CD4-positive, alpha-beta T cell treated with Interleukin-10 for 1 hour (primary cell): ENCODE results near the gene TNFAIP3.
"Not testable (repeated sequence)": the region's sequence is repeated elsewhere in the genome, so short reads cannot be mapped to it uniquely, and the experiment has no call there.

Experiments used
- DNase-seq: peaks from one replicate; pipeline ENCODE4 v3.0.0-alpha.2; 2020

Gene TNFAIP3

DNA sequence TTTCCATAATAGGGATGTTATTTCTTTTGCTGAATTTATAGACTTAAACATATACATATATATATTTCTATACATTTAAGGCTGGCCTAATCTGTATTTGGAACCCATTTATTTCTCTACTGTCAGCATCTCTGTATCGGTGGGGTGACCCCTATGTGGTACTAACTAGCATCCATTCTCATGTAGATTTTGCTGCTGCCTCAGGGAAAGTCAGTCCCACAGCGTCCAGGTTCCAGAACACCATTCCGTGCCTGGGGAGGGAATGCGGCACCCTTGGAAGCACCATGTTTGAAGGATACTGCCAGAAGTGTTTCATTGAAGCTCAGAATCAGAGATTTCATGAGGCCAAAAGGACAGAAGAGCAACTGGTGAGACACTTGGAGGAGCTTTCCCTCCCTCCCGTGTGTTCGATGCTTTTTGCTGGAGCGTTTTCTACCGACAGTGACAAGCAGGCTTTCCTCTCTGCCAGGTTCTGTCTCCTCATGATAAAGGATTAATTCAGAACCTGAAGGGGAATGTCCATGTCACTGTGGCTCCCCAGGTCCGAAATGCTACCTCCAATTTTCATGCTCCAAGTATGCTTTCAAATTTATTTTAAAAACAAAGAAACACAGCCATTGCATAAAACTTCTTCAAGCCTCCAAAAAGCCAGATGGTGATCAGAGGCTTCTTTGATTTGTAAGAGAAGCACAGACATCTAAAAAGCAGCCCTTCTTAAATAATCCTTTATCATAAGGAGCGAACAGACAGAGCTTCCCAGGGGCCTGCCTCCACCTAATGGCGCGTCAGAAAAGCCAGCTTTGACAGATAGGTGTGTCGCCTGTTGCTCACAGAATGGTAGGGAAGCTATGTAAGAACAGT is 13.1 kb downstream of the TNFAIP3 start:
- DNase-seq: peak; percentile 46

DNA sequence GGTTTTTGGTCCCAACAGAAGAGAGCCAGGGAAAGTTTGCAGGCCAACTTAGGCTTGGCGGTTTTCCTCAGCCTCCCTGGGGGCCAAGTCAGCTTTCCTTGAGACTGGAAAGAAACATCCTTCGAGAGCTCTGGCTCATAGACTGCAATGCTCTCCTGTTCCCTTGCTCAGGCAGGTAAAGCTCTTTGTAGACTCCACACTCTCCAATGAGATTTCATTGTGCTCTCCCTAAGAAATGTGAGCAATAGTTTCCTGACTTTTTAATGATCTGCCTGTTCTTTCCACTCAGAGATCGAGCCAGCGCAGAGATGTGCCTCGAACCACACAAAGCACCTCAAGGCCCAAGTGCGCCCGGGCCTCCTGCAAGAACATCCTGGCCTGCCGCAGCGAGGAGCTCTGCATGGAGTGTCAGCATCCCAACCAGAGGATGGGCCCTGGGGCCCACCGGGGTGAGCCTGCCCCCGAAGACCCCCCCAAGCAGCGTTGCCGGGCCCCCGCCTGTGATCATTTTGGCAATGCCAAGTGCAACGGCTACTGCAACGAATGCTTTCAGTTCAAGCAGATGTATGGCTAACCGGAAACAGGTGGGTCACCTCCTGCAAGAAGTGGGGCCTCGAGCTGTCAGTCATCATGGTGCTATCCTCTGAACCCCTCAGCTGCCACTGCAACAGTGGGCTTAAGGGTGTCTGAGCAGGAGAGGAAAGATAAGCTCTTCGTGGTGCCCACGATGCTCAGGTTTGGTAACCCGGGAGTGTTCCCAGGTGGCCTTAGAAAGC is 13.9 kb downstream of the TNFAIP3 start:
- peak; percentile 59 for DNase-seq

DNA sequence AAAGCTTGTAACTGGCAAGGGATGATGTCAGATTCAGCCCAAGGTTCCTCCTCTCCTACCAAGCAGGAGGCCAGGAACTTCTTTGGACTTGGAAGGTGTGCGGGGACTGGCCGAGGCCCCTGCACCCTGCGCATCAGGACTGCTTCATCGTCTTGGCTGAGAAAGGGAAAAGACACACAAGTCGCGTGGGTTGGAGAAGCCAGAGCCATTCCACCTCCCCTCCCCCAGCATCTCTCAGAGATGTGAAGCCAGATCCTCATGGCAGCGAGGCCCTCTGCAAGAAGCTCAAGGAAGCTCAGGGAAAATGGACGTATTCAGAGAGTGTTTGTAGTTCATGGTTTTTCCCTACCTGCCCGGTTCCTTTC is 14.4 kb downstream of the TNFAIP3 start:
- DNase-seq: peak; percentile 59

DNA sequence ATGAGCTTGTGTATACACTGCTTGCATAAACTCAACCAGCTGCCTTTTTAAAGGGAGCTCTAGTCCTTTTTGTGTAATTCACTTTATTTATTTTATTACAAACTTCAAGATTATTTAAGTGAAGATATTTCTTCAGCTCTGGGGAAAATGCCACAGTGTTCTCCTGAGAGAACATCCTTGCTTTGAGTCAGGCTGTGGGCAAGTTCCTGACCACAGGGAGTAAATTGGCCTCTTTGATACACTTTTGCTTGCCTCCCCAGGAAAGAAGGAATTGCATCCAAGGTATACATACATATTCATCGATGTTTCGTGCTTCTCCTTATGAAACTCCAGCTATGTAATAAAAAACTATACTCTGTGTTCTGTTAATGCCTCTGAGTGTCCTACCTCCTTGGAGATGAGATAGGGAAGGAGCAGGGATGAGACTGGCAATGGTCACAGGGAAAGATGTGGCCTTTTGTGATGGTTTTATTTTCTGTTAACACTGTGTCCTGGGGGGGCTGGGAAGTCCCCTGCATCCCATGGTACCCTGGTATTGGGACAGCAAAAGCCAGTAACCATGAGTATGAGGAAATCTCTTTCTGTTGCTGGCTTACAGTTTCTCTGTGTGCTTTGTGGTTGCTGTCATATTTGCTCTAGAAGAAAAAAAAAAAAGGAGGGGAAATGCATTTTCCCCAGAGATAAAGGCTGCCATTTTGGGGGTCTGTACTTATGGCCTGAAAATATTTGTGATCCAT is 15.3 kb downstream of the TNFAIP3 start:
- peak; percentile 67 for DNase-seq

DNA sequence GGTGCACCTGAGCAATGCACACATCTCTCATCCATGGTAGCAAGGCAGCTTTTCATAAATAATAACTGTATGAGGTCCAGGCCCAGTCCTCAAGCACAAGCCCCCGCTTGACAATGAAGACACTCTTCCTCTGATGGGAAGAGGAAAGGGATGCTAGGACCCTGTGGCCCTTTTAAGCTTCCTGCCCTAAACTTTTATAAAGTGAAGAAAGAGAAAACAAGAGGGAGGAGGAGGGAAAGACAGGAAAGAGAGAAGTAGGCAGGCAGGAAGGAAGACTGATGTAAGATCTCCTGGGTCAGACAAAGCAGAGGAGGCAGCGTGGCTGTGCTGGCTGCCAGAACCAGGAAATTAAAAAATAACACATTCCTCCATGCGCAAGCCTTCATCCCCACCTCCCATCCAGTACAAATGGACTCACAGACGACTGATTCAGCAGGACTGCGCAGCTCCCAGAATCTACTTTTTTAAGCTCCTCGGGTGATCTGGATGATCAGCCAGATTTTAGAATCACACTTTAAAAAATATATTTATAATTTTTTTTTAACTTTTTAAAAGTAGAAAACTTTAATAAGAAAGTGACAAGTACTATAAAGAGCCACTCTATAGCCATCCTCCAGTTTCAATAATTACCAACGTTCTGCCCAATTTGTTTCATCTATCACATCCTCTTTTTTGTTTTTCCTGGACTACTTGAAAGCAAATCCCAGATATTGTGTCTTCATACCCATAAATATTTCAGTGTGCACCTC is 16.5 kb downstream of the TNFAIP3 start:
- DNase-seq: peak; percentile 76

DNA sequence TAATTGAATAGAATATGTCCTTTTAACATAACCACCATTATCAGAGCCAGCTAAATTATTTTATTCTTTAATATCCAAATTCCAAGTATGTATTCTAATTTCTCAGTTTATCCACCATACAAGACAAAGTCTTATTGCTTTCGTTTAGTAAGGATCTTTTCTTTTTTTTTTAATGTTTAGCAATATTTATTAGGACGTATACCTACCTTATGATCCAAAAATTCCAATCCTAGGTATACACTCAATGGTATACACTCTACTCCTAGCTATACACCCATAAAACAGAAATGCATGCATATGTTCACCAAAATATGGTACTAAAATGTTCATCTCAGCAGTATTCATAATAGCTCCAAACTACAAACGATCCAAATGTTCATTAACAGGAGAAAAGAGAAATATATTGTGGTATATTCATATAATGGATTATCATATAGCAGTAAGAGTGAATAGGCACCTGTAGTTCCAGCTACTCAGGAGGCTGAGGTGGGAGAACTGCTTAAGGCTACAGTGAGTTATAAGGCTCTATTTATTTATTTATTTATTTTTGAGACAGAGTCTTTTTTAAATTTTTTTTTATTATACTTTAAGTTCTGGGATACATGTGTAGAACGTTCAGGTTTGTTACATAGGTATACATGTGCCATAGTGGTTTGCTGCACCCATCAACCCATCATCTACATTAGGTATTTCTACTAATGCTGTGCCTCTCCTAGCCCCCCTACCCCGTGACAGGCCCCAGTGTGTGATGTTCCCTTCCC is 17.3 kb downstream of the TNFAIP3 start:
- peak; percentile 64 for DNase-seq

DNA sequence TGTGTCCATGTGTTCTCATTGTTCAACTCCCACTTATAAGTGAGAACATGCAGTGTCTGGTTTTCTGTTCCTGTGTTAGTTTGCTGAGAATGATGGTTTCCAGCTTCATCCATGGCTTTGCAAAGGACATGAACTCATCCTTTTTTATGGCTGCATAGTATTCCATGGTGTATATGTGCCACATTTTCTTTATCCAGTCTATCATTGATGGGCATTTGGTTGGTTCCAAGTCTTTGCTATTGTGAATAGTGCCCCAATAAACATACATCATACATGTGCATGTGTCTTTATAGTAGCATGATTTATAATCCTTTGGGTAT is 17.8 kb downstream of the TNFAIP3 start:
- DNase-seq: not testable (repeated sequence)

DNA sequence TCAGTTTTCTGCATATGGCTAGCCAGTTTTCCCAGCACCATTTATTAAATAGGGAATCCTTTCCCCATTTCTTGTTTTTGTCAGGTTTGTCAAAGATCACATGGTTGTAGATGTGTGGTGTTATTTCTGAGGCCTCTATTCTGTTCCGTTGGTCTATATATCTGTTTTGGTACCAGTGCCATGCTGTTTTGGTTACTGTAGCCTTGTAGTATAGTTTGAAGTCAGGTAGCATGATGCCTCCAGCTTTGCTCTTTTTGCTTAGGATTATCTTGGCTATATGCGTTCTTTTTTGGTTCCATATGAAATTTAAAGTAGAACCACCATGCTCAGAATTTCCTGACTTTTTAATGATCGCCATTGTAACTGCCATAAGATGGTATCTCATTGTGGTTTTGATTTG is 19.2 kb downstream of the TNFAIP3 start:
- DNase-seq: not testable (repeated sequence)

DNA sequence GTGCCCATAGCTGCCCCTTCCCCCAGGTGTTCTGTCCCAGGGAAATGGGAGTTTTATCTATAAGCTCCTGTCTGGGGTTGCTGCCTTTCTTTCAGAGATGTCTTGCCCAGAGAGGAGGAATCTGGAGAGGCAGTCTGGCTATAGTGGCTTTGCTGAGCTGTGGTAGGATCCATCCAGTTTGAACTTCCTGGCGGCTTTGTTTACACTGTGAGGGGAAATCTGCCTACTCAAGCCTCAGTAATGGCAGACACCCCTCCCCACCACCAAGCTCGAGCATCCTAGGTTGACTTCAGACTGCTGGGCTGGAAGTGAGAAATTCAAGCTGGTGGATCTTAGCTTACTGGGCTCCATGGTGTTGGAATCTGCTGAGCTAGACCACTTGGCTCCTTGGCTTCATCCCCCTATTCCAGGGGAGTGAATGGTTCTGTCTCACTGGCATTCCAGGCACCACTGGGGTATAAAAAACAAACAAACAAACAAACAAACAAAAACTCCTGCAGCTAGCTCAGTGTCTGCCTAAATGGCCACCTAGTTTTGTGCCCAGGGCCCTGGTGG is 24.0 kb downstream of the TNFAIP3 start:
- no peak for DNase-seq

DNA sequence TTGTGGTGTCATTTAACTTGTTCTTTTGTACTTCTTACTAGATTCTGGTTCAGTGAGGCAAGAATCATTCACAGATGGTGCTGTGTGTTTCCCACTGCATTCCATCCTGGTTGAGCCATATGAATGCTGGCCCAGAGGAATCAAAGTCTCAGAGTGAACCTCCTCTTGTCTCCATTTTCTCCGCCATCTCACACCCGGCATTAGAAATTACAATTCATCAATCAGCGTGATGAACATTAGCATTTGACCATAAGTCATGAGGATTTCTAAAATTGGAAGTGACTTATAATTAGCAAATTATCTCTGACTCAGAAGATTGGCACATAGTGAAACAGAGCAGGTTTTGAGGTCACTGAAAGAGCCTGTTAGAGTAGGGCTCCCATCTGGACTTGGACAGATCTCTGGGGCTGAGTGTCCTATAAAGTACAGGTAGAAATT is 25.2 kb downstream of the TNFAIP3 start:
- no peak for DNase-seq

DNA sequence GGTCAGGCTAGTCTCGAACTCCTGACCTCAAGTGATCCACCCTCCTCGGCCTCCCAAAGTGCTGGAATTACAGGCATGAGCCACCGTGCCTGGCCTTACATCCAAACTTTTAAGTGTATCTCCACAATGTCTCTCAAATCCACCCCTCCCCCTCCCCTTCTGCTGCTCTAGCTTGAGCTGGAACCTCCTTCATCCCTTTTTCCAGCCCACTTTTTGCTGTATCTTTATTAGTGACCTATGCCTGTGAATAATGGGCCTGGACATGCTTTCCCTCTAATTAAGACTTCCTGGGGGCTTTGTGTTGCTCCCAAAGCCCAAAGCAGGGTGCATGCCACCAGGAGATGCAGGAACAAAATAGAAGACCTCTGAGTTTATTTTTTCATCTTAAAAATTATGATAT is 26.1 kb downstream of the TNFAIP3 start:
- no peak for DNase-seq

DNA sequence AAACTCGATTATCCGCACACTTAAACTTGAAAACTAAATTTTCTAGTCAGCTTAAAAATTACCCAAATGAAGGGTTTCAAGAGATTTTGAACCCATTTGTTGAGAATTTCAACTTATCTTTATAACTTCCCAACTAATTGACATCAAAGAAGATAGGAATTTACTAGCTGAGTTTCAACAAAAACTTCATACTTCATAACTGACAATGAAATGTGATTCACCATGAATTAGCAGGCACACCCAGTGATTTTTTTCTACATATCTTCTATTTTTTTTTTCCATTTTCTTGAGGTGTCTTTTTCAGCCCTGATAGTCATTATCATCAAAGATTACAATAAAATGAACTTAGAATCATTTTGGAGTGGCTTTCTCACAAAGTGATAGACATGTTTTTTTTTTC is 26.7 kb downstream of the TNFAIP3 start:
- no peak for DNase-seq

DNA sequence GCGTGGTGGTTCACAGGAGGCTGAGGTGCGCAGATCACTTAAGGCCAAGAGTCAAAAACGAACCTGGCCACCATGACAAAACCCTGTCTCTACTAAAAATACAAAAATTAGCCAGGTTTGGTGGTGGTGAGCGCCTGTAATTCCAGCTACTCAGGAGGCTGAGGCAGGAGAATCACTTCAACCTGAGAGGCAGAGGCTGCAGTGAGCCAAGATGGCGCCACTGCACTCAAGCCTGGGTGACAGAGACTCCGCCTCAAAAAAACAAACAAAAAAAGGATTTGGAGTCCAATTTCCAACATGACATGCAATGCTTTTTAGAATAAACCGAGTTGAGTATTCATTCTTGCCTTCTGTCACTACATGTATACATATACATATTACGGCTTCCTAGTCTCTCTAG is 27.3 kb downstream of the TNFAIP3 start:
- DNase-seq: not testable (repeated sequence)

DNA sequence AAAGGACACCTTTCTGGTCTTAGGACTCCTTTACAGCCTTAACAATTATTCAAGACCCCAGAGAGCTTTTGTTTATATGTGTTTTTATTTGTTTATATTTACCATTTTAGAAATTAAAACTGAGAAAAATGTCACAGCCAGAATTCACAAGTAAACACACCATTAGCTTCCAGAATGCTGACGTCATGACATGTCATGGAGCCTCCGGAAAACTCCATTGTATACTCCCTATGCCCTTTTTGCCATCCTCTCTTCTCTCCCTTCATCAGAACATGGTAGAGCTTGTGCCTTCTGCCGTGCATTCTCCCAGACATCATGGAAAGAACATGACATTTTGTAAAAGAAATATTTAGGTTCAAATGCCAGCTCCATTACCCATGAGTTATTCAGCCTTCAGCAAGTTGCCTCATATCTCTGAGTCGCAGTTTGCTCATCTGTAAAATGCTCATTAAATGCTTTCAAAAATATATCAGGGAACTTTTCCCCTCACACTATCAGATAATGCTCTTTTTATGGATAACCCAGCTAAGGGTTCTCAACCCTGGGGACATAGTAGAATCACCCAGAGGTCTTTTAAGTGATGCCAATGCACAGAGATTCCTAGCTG is 27.8 kb downstream of the TNFAIP3 start:
- DNase-seq: no peak

DNA sequence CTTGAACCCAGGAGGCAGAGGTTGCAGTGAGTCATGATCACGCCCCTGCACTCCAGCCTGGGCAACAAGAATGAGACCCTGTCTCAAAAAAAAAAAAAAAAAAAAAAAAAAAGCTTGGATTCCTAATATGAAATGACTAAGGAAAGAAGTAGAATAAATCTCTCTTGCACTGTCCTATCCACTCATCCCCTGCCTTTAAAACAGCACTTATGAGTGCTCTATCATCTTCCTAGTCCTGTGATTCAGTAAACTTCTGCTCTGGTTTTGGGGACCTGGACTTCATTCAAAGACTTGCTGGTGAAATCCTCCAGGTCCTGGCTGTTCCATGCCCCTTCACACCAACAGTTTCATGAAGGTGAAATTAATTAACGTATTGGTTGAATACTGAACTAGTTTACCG is 29.6 kb downstream of the TNFAIP3 start:
- no peak for DNase-seq

DNA sequence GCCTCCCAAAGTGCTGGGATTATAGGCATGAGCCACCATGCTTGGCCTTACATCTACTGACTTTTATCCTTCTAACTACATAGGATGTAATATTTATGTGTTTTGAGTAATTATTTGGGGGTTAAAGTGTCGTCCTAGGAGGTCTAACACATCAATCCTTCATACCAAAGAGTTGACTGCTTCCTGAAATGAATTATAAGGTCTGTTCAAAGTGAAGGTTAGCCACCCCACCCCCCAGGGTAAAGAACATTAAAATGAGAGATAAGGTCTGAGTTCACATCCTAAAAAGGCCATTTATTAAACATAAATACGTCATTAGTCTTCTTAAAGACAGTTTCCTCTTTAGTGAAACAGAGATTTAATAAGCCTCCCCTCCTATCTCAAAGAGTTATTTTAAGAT is 33.8 kb downstream of the TNFAIP3 start:
- DNase-seq: no peak

DNA sequence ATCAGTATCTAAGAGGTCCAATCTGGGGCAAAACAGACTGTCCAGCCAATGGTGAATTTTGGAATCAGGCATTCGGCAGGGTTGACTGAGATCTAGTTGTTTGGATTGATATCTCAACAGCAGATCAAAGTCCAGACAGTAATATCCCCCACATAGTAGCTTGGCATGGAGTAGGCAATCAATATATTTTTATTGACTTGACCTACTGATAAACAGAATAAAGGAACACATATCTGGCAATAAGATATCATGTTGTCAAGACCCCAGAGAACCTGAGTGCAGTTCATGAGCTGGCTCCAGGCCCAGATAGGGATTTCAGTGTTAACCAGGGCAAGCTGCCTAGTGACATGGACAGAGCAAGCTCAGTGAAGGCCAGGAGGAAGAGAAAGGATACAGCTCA is 34.4 kb downstream of the TNFAIP3 start:
- no peak for DNase-seq

DNA sequence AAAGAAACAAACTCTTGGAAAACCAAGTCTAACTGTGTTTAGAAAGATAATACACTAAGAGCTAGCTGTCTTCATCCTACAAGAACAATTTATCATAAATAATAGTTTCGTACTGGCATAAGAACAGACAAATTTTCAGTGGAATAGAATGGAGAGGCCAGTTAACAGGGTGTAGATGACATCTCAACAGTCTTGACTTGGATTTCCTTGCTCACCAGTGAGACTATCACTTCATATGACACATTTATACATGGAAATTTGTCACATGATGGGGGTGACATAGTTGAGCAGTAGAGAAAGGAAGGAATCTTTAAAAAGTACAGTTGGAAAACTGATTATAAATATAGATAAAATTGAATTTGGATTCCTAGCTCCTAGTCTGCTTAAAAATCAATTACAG is 35.6 kb downstream of the TNFAIP3 start:
- no peak for DNase-seq

DNA sequence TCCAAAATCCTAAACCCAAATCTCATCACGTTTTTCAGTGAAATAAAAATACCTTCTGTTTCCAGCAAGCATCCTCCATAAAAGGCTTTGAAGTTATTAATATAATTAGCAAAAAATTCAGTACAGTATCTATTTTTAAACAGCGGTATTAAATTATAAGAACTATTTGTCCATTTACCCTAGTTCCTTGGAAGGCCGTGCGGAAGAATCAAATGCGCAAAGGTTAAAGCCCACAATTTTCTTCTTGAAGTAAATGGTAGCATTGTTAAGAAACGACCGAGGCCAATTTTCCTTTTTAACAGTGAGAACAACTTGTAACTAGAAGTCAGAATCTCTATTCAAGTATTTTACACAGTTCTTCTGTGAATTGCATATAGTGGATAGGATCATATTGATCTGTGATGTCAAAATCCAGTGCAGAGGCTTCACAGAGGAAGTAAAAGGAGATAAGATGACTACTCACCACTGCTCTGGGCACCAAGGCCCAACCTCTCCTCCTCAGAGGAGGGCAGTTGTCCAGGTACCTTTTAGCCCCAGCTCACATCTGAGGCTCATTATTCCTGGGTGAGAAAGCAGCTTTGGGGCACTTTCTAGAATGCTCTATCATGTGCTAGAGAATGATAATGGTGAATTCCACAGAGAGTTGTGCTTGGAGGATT is 36.3 kb downstream of the TNFAIP3 start:
- no peak for DNase-seq

DNA sequence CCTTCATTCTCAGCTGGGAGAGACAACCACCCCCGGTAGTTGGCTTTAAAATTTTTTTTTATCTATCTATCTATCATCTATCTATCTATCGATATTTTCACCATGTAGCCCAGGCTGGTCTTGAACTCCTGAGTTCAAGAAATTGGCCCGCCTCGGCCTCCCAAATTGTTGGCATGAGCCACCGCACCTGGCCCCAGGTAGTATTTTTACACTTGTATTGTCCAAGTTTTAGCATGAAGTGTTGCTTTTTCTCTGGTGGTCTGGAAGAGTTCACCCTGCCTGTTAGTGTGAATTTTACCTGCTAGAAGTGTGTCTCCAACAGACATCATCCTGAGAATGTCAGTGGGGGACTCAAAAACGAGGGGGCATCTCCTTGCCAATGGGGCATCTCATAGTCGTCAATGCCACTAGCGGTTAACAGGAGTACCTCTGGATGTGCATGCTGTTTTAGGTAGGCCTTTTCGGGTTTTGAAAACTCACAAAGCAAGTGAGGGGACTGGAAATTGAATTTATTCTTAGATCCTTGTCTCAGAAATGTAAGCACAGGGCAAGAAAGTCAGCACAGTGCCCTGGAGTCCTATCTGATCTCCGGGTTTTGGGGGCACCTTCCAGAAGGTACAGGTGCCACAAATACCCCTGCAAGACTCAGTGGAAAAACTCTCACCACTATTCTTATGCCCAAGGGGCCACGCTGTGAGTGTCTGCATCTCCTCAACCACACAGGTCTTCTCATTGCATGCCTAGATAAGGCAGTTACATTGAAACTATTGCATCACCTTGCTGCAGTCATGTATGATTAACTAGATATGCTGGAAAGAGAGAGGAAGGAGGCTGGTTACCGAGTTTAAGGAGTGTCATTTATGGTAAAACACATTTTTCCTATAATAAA is 37.1 kb downstream of the TNFAIP3 start:
- DNase-seq: no peak
